ENCODE data around the gene APP.

GRCh38 chr21:25977068-25977611, 193.4 kb downstream of the APP start:
- TF ChIP-seq CTCF (IDR thresholded peaks at IDR 0.05) = no peak
- TF ChIP-seq POLR2A (IDR thresholded peaks at IDR 0.05) = no peak
